ENCODE data around the gene GATA3. TPM values are rescaled to one million over a fixed set of nuclear protein-coding genes. Genes with fewer than 3 reads are reported as not detected.

The GATA3 gene
- total and polyA plus RNA-seq, 9 of the 15 experiments (the other 6 are each of a cell fraction or from before 2014, with no cell fraction given), result 0.01 to 0.24 (median 0.09) TPM; not detected in 6

DNA sequence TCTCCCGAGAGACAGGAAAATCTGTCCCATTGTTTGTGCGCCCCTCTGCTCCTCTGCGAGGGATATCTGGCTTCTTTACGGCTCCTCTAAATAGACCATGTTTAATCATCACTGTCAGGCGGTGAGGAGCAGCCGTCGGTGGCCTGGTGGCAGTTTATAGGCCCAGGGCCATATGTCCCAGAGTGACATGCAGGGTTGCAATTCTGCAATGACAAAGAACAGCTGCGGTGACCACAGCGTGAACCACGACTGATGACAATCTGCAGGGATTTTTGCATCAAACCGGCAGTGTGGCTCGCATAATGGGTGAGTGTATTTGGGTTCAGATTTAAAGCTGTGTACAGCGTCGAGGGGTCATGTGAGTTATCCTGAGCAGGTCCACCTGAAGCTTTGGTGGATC lies 41.5 kb downstream of the GATA3 start (continued):
- no peak for TF ChIP-seq FOXJ2 (tag; IDR thresholded peaks at IDR 0.05)
- TF ChIP-seq ZNF583 (CRISPR knock-in tag; IDR thresholded peaks at IDR 0.05), result no peak
- no peak for TF ChIP-seq NR2C2 (CRISPR knock-in tag; IDR thresholded peaks at IDR 0.05)
- no peak for TF ChIP-seq NR2C2 (tag; IDR thresholded peaks at IDR 0.05)
- no peak for TF ChIP-seq ZNF311 (CRISPR knock-in tag; IDR thresholded peaks at IDR 0.05)
- no peak for TF ChIP-seq ZNF239 (CRISPR knock-in tag; IDR thresholded peaks at IDR 0.05)
- TF ChIP-seq, protein P1, sequence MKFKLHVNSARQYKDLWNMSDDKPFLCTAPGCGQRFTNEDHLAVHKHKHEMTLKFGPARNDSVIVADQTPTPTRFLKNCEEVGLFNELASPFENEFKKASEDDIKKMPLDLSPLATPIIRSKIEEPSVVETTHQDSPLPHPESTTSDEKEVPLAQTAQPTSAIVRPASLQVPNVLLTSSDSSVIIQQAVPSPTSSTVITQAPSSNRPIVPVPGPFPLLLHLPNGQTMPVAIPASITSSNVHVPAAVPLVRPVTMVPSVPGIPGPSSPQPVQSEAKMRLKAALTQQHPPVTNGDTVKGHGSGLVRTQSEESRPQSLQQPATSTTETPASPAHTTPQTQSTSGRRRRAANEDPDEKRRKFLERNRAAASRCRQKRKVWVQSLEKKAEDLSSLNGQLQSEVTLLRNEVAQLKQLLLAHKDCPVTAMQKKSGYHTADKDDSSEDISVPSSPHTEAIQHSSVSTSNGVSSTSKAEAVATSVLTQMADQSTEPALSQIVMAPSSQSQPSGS (CRISPR knock-in tag; IDR thresholded peaks at IDR 0.05), result no peak
- TF ChIP-seq KDM2B (CRISPR knock-in tag; IDR thresholded peaks at IDR 0.05), result no peak
- TF ChIP-seq ZNF217 (CRISPR knock-in tag; IDR thresholded peaks at IDR 0.05), result no peak
- TF ChIP-seq NR2C1 (IDR thresholded peaks at IDR 0.05), result no peak
- no peak for TF ChIP-seq NR2C1 (tag; IDR thresholded peaks at IDR 0.05)
- no peak for TF ChIP-seq TCFL5 (CRISPR knock-in tag; conservative IDR thresholded peaks at IDR 0.05)

DNA sequence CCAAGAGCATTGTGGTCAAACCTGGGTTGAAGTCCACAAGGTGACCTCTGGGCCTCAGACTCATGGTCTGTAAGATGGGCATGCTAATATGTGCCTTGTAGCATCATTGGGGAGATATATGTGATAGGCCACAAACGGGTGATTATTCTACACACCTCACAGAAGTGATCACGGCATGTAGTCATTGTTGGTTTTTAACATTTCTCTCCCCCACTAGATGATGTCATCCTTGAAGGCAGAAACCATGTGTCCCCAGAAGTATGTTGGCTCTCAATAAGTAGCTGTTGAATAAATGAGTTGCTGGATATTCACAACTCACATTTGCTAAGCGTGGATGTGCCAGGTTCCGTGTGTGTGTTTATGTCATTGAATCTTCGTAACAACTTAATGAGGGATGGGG lies 42.4 kb downstream of the GATA3 start:
- Histone ChIP-seq H3K9ac (ENCODE audit: insufficient read depth in 1 of 2, low read depth in 2 of 2, low read length in 2 of 2) (no peak overlapping the region), H3K9me1 (ENCODE audit: control insufficient read depth, insufficient read depth, low read length) (no peaks in the 10 kb centered on the region), H3K4me3 (no peak overlapping the region), H3K9me3 (replicated peaks; ENCODE audit: control insufficient read depth, insufficient read depth, low read depth, low read length) (no peaks in the 10 kb centered on the region), H3K4me2 (ENCODE audit: insufficient read depth, low read length) (no peak overlapping the region), H2AFZ (ENCODE audit: low read depth, low read length) (no peak overlapping the region), H4K20me1 (replicated peaks; ENCODE audit: control insufficient read depth, insufficient read depth, low read length) (no peaks in the 10 kb centered on the region; the same call in 1 of the 2 replicates), H3K36me3 (ENCODE audit: control insufficient read depth, insufficient read depth, low read length) (no peaks in the 10 kb centered on the region), H3K27me3 (ENCODE audit: control insufficient read depth in 2 of 2, insufficient read depth in 2 of 2, low read length in 2 of 2) (peaks cover 9 to 30% of the 10 kb centered on the region in 2 experiments; a peak in 4 of 5 replicates), H3K27ac (ENCODE audit: extremely low read depth, low read depth, low read length) (no peak overlapping the region), H3K79me2 (ENCODE audit: control insufficient read depth, insufficient read depth, low read length) (no peaks in the 10 kb centered on the region), H3K4me1 (replicated peaks in 1 of 2; ENCODE audit: control insufficient read depth in 2 of 2, insufficient read depth in 2 of 2, low read length in 2 of 2) (no peaks in the 10 kb centered on the region)
- FAIRE-seq (no peak), ATAC-seq (no peak), DNase-seq (ENCODE audit: extremely low read depth in 1 of 4, low spot score in 3 of 4) (no peak)
- in situ Hi-C loops (cut with MboI), result no loop called here
- intact Hi-C loops (cut with micrococcal nuclease), result no loop called here
- TF ChIP-seq ZNF143 (CRISPR knock-in tag; IDR thresholded peaks at IDR 0.05) (no peak), ESRRA (IDR thresholded peaks at IDR 0.05; ENCODE audit: borderline replicate concordance, low read depth) (peak; percentile 59; the same call in 1 of the 2 replicates)
- TF ChIP-seq, protein P2, sequence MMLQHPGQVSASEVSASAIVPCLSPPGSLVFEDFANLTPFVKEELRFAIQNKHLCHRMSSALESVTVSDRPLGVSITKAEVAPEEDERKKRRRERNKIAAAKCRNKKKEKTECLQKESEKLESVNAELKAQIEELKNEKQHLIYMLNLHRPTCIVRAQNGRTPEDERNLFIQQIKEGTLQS (IDR thresholded peaks at IDR 0.05), result peak; percentile 26; the same call in 1 of the 2 replicates
- TF ChIP-seq, protein P2 (CRISPR knock-in tag; conservative IDR thresholded peaks at IDR 0.05), result no peak
- POLR2A ChIA-PET, result interaction anchor here (0.5 to 1.1 kb wide), 3 partner anchors 14 to 43 kb away, joined by 3 read pairs; no protein-coding TSS in a partner anchor
- CTCF ChIA-PET (ENCODE audit: low intra/inter-chr PET ratio), result no interaction called here
- BruUV-seq (replicated peaks), result no TSS peak
- WGBS (ENCODE audit: insufficient coverage, low coverage, missing lambda C conversion rate), result 0% methylated on average over 5 of the region's 5 CpGs
